Smooth muscle cell (in vitro differentiated cells): ENCODE results near the gene CYP20A1. TPM values are rescaled to one million over a fixed set of nuclear protein-coding genes. Genes with fewer than 3 reads are reported as not detected.

Experiments used
- DNase-seq: peaks from one replicate; lab custom pipeline; 2025; ENCODE audit not compliant: unreplicated experiment; lab: John Stamatoyannopoulos, UW
- H2AFZ ChIP-seq: fragments of 200-600 bp; sonication (generic); 2 replicates; pipeline ENCODE4 v1.6.0; 2016; ENCODE audit warnings: antibody characterized with exemption, low read depth, mild to moderate bottlenecking
- H3F3A ChIP-seq: fragments of 200-600 bp; sonication (generic); 2 replicates; pipeline ENCODE4 v1.6.0; 2017; ENCODE audit warnings: antibody characterized with exemption, low read depth
- H3K27ac ChIP-seq: fragments of 200-600 bp; sonication (generic); 2 replicates; pipeline ENCODE4 v1.5.1; 2016; ENCODE audit warnings: low read depth, mild to moderate bottlenecking
- H3K27me3 ChIP-seq: fragments of 200-600 bp; sonication (generic); 2 replicates; pipeline ENCODE4 v1.6.1; 2016; ENCODE audit warnings: low read depth, mild to moderate bottlenecking
- H3K36me3 ChIP-seq: fragments of 200-600 bp; sonication (generic); 2 replicates; pipeline ENCODE4 v1.5.1; 2016; ENCODE audit warnings: low read depth
- H3K4me1 ChIP-seq: fragments of 200-600 bp; sonication (generic); 2 replicates; pipeline ENCODE4 v1.5.1; 2016; ENCODE audit warnings: low read depth
- H3K4me2 ChIP-seq: fragments of 200-600 bp; sonication (generic); 2 replicates; pipeline ENCODE4 v1.6.0; 2016; ENCODE audit warnings: mild to moderate bottlenecking
- H3K4me3 ChIP-seq: fragments of 200-600 bp; sonication (generic); 2 replicates; pipeline ENCODE4 v1.5.1; 2016; ENCODE audit warnings: mild to moderate bottlenecking
- H3K79me2 ChIP-seq: fragments of 200-600 bp; sonication (generic); 2 replicates; pipeline ENCODE4 v1.6.0; 2016; ENCODE audit warnings: low read depth, mild to moderate bottlenecking
- H3K9ac ChIP-seq: fragments of 200-600 bp; sonication (generic); 2 replicates; pipeline ENCODE4 v1.6.0; 2016; ENCODE audit warnings: low read depth
- H3K9me3 ChIP-seq: fragments of 200-600 bp; sonication (generic); replicated peaks from 2 replicates; pipeline ENCODE4 v1.5.1; 2016; ENCODE audit warnings: low read depth
- H4K20me1 ChIP-seq: fragments of 200-600 bp; sonication (generic); 2 replicates; pipeline ENCODE4 v1.6.0; 2016; ENCODE audit warnings: low read depth
- CTCF ChIP-seq: fragments of 200-600 bp; sonication (generic); IDR thresholded peaks from 2 replicates; pipeline ENCODE4 v1.5.1; 2017; ENCODE audit warnings: borderline replicate concordance, mild to moderate bottlenecking, antibody characterized with exemption; ENCODE audit not compliant: insufficient read depth, poor library complexity, severe bottlenecking
- WGBS: methylation state at CpG from one replicate; pipeline ENCODE4 v1.1.7; 2016; ENCODE audit warnings: low lambda C conversion rate; 5-methylcytosine and 5-hydroxymethylcytosine counted together
- polyA plus RNA-seq: library from polyadenylated mRNA; unstranded; fragments of >200 nt; fragmentation: Nextera tagmentation; extraction: Ambion mirVana; gene quantifications from 2 replicates; pipeline ENCODE4 v1.2.1, GENCODE V29; 2016
- small RNA-seq: library from RNA; depleted of rRNA; stranded (forward); fragments of <200 nt; gene quantifications from one replicate; pipeline ENCODE3, GENCODE V24; 2014
- total RNA-seq: library from RNA; depleted of rRNA; stranded (reverse); fragments of >200 nt; gene quantifications from 2 replicates; pipeline ENCODE4 v1.2.3, GENCODE V29; 2014

The CYP20A1 gene
- total and polyA plus RNA-seq, 2 experiments from 2014 or later, result 11.9 to 14.2 TPM

- H3K27me3 ChIP-seq, result no peaks in the 10 kb centered on the region
- H3K36me3 ChIP-seq, result no peaks in the 10 kb centered on the region
- no peak overlapping the region for H3K9ac ChIP-seq
- no peak overlapping the region for H3K4me2 ChIP-seq
- H2AFZ ChIP-seq, result no peak overlapping the region
- H3K9me3 ChIP-seq, result no peaks in the 10 kb centered on the region
- peaks cover 76% of the 10 kb centered on the region for H3K79me2 ChIP-seq
- TF ChIP-seq CTCF, result no peak
- H3K4me1 ChIP-seq, result no peaks in the 10 kb centered on the region
- WGBS, result 95% methylated on average over 5 of the region's 5 CpGs
- no peaks in the 10 kb centered on the region for H3F3A ChIP-seq
- no peak overlapping the region for H3K4me3 ChIP-seq
- H3K27ac ChIP-seq, result no peak overlapping the region
- H4K20me1 ChIP-seq, result peaks cover 60% of the 10 kb centered on the region
- no peak for DNase-seq
Observed at GRCh38 chr2:203352604-203353255, 113.9 kb downstream of the CYP20A1 start.

GRCh38 chr2:203354966-203355365 is 116.1 kb downstream of the CYP20A1 start:
- Histone ChIP-seq H2AFZ (no peak overlapping the region), H3K9ac (no peak overlapping the region), H3K9me3 (no peaks in the 10 kb centered on the region), H3K27me3 (no peaks in the 10 kb centered on the region), H3K79me2 (peaks cover 74% of the 10 kb centered on the region), H3K4me2 (no peak overlapping the region), H3K36me3 (no peaks in the 10 kb centered on the region), H3K27ac (no peak overlapping the region), H3K4me1 (no peaks in the 10 kb centered on the region), H3K4me3 (no peak overlapping the region), H3F3A (no peaks in the 10 kb centered on the region), H4K20me1 (peaks cover 39% of the 10 kb centered on the region)
- TF ChIP-seq CTCF, result no peak
- WGBS, result 94% methylated on average over 3 of the region's 3 CpGs
- DNase-seq, result no peak

Small RNA genes lying within 50 kb of the gene (small RNA-seq; reads per million reads assigned to genes)
- gene RN7SL670P, result not detected

Other genes with a start within 250 kb of the CYP20A1 start
- 32.4 and 50.9 TPM in 2 replicates for gene NBEAL1, start 224.1 kb upstream of the CYP20A1 start, total RNA-seq
- 12.1 and 16.3 TPM in 2 replicates for gene NBEAL1, start 224.1 kb upstream of the CYP20A1 start, polyA plus RNA-seq
- 34.2 and 41.9 TPM in 2 replicates for gene ABI2, start 89.4 kb downstream of the CYP20A1 start, total RNA-seq
- 25.5 and 32.3 TPM in 2 replicates for gene ABI2, start 89.4 kb downstream of the CYP20A1 start, polyA plus RNA-seq